ENCODE data around the gene SLC25A53. TPM values are rescaled to one million over a fixed set of nuclear protein-coding genes. Genes with fewer than 3 reads are reported as not detected.

The SLC25A53 gene
- polyA plus RNA-seq, 1 donor (not counting 4 experiments of a cell fraction or from before 2014, with no cell fraction given) = 2.7 TPM

DNA sequence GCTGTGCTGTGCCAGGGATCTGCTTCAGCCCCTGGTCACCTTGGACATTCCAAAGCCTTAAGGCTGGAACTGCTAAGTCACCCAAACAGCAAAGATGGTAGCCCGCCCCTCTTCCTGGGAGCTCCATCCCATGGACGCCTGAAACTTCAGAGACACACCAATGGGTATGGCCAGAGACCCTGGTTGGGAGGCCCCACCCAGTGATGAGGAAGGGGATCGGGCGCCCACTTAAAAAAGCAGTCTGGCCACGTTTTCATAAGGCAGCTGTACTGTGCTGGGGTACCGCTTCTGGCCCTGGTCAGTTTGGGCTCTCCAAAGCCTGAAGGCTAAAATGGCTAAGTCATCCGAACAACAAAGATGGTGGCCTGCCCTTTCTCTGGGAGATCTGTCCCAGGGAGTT, 71.3 kb downstream of the SLC25A53 start:
- Histone ChIP-seq H2AFZ (ENCODE audit: control insufficient read depth, low read length) (no peak overlapping the region), H3K27me3 (ENCODE audit: control insufficient read depth, extremely low read depth, insufficient read depth, low read length) (no peaks in the 10 kb centered on the region), H3K4me2 (ENCODE audit: control insufficient read depth, extremely low read depth, insufficient read depth, low read depth, low read length) (no peak overlapping the region), H3K9me1 (ENCODE audit: control insufficient read depth, extremely low read depth, insufficient read depth, low read length) (no peaks in the 10 kb centered on the region), H3K4me3 (ENCODE audit: control insufficient read depth in 2 of 3, extremely low read depth in 1 of 3, insufficient read depth in 2 of 3, low read depth in 1 of 3, low read length in 3 of 3) (no peak overlapping the region), H3K36me3 (ENCODE audit: control insufficient read depth in 2 of 2, extremely low read depth in 1 of 2, insufficient read depth in 2 of 2, low read length in 2 of 2) (no peaks in the 10 kb centered on the region), H3K4me1 (ENCODE audit: control insufficient read depth, extremely low read depth, insufficient read depth, low read length) (no peaks in the 10 kb centered on the region), H4K20me1 (ENCODE audit: control insufficient read depth, extremely low read depth, insufficient read depth, low read length) (no peaks in the 10 kb centered on the region), H3K79me2 (ENCODE audit: control insufficient read depth, insufficient read depth, low read length) (no peaks in the 10 kb centered on the region), H3K27ac (ENCODE audit: control insufficient read depth, insufficient read depth, low read length) (no peak overlapping the region), H3K9me3 (ENCODE audit: control insufficient read depth, low read depth, low read length) (no peaks in the 10 kb centered on the region), H3K9ac (ENCODE audit: control insufficient read depth, extremely low read depth, insufficient read depth, low read length) (no peak overlapping the region)
- TF ChIP-seq EZH2 (IDR thresholded peaks at IDR 0.05; ENCODE audit: low read length) = no peak
- TF ChIP-seq, protein P1, sequence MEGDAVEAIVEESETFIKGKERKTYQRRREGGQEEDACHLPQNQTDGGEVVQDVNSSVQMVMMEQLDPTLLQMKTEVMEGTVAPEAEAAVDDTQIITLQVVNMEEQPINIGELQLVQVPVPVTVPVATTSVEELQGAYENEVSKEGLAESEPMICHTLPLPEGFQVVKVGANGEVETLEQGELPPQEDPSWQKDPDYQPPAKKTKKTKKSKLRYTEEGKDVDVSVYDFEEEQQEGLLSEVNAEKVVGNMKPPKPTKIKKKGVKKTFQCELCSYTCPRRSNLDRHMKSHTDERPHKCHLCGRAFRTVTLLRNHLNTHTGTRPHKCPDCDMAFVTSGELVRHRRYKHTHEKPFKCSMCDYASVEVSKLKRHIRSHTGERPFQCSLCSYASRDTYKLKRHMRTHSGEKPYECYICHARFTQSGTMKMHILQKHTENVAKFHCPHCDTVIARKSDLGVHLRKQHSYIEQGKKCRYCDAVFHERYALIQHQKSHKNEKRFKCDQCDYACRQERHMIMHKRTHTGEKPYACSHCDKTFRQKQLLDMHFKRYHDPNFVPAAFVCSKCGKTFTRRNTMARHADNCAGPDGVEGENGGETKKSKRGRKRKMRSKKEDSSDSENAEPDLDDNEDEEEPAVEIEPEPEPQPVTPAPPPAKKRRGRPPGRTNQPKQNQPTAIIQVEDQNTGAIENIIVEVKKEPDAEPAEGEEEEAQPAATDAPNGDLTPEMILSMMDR (optimal IDR thresholded peaks at IDR 0.05 in 1 of 3, IDR thresholded peaks at IDR 0.05 in 1 of 3, conservative IDR thresholded peaks at IDR 0.05 in 1 of 3; ENCODE audit: extremely low read depth in 1 of 3, insufficient read depth in 2 of 3, low read length in 3 of 3) = no peak
- FAIRE-seq (no peak), DNase-seq (ENCODE audit: low read depth, low spot score) (no peak)
- dilution Hi-C loops (cut with MboI; ENCODE audit: extremely low pct_ligation_motif_present, low sequenced_read_pairs) = no loop called here

DNA sequence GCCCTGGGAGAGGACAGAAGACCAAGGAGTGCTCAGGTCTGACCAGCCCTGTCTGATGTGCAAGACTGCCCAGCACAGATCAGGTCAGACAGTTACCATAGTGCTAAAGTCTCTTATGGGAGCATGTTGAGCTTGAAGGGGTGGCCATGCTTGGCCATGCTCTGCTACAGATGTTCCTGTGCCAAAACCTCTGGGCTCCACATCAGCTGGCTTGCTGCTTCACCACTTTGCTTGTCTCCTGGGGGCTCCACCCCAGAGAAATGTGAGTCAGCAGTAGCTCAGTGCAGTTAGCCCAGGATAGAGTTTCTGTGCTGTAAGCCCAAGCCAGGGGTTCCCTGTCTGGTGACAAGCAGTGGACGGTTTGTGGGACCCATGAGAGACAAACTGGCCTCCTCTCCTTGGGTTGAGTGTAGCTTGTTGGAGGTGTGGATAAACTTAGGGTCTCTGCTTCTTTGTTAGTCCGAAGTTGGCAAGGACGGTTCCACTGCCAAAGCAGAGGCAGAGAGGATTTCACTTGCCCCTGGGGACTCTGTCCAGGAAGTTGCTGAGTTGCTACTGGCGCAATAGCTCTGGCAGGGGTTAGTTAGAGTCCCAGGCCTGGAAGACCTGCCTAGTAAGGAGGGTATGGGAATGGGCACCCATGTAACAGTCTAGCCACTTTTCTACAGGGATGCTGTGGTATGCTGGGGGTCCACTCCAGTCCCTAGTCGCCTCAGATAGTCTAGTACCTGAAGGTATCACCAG, 72.1 kb downstream of the SLC25A53 start:
- DNase-seq (ENCODE audit: low read depth, low spot score) = no peak
- Histone ChIP-seq H3K9me3 (ENCODE audit: control insufficient read depth, low read depth, low read length) (no peaks in the 10 kb centered on the region), H3K27me3 (ENCODE audit: control insufficient read depth, extremely low read depth, insufficient read depth, low read length) (no peaks in the 10 kb centered on the region), H2AFZ (ENCODE audit: control insufficient read depth, low read length) (no peak overlapping the region), H3K27ac (ENCODE audit: control insufficient read depth, insufficient read depth, low read length) (no peak overlapping the region), H3K36me3 (ENCODE audit: control insufficient read depth in 2 of 2, extremely low read depth in 1 of 2, insufficient read depth in 2 of 2, low read length in 2 of 2) (no peaks in the 10 kb centered on the region), H3K9ac (ENCODE audit: control insufficient read depth, extremely low read depth, insufficient read depth, low read length) (no peak overlapping the region), H3K9me1 (ENCODE audit: control insufficient read depth, extremely low read depth, insufficient read depth, low read length) (no peaks in the 10 kb centered on the region), H3K4me2 (ENCODE audit: control insufficient read depth, extremely low read depth, insufficient read depth, low read depth, low read length) (no peak overlapping the region), H3K4me1 (ENCODE audit: control insufficient read depth, extremely low read depth, insufficient read depth, low read length) (no peaks in the 10 kb centered on the region), H4K20me1 (ENCODE audit: control insufficient read depth, extremely low read depth, insufficient read depth, low read length) (no peaks in the 10 kb centered on the region), H3K4me3 (ENCODE audit: control insufficient read depth in 2 of 3, extremely low read depth in 1 of 3, insufficient read depth in 2 of 3, low read depth in 1 of 3, low read length in 3 of 3) (no peak overlapping the region), H3K79me2 (ENCODE audit: control insufficient read depth, insufficient read depth, low read length) (no peaks in the 10 kb centered on the region)
- TF ChIP-seq, protein P1 (optimal IDR thresholded peaks at IDR 0.05 in 1 of 3, IDR thresholded peaks at IDR 0.05 in 1 of 3, conservative IDR thresholded peaks at IDR 0.05 in 1 of 3; ENCODE audit: extremely low read depth in 1 of 3, insufficient read depth in 2 of 3, low read length in 3 of 3) = no peak
- TF ChIP-seq EZH2 (IDR thresholded peaks at IDR 0.05; ENCODE audit: low read length) = no peak
- dilution Hi-C loops (cut with MboI; ENCODE audit: extremely low pct_ligation_motif_present, low sequenced_read_pairs) = no loop called here
- no peak for FAIRE-seq

All from keratinocyte (primary cell).